GM12801 (cell line): ENCODE results near the gene OR6C74.

Source experiments
- TF ChIP-seq, protein P1 (sequence below): IDR thresholded peaks from one replicate; pipeline ENCODE4 v1.5.1; 2011; ENCODE audit warnings: control low read depth; ENCODE audit not compliant: insufficient read length; ENCODE audit errors: extremely low read depth

Gene OR6C74

DNA sequence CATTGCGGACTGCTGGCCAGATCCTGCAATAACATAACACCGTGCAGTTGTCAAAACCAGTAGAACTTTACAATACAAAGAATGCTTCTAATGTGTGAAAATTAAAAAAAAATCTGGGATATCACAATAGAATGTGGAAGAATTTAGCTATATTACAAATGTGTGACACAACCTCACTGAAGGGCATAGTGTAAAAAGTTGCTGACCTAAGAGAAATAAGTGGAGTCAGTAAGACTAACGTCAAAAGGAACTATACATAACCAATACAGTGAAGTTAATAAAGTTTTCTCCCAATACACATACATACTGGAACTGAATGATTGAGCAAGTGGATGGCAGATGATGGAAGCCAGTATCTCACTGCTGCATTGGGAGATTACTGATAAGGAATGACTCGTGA, 12.4 kb downstream of the OR6C74 start:
- TF ChIP-seq, protein P1, sequence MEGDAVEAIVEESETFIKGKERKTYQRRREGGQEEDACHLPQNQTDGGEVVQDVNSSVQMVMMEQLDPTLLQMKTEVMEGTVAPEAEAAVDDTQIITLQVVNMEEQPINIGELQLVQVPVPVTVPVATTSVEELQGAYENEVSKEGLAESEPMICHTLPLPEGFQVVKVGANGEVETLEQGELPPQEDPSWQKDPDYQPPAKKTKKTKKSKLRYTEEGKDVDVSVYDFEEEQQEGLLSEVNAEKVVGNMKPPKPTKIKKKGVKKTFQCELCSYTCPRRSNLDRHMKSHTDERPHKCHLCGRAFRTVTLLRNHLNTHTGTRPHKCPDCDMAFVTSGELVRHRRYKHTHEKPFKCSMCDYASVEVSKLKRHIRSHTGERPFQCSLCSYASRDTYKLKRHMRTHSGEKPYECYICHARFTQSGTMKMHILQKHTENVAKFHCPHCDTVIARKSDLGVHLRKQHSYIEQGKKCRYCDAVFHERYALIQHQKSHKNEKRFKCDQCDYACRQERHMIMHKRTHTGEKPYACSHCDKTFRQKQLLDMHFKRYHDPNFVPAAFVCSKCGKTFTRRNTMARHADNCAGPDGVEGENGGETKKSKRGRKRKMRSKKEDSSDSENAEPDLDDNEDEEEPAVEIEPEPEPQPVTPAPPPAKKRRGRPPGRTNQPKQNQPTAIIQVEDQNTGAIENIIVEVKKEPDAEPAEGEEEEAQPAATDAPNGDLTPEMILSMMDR, result no peak

DNA sequence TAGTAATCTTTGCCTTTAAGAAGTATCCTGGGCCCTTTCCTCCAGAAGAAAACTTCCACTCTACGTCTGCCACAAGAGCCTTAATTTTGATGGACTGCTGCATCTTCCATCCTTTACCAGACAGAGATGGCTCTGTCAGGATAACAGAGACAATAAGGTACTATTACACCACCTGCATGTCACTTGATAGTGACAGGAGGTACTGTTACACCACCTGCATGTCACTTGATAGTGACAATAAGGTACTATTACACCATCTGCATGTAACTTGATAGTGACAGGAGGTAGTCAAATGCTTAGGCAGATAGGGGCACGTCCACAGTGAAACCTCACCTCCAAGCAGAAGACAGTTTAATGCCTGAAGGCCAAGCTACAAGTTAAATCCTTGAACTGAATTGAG, 13.9 kb downstream of the OR6C74 start:
- TF ChIP-seq, protein P1, result no peak

DNA sequence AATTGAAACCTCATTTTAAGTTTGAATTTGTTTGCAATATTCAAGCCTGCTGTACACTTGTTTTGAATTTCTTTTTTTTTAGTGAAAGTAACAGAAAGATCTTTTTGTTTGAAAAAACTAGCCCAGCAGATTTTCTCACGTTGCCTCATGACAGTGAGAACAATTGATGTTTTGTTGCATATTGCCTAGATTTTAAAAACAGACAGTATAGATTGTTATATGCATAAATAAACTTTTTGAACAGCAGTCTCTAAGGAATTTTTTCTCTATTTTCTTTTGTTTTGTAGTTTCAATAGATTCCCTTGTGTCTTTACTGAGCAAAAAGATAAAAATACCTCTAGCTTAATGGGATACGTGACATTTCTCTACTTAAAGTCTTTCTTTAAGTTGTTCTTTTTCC, 36.6 kb downstream of the OR6C74 start:
- TF ChIP-seq, protein P1, result no peak

DNA sequence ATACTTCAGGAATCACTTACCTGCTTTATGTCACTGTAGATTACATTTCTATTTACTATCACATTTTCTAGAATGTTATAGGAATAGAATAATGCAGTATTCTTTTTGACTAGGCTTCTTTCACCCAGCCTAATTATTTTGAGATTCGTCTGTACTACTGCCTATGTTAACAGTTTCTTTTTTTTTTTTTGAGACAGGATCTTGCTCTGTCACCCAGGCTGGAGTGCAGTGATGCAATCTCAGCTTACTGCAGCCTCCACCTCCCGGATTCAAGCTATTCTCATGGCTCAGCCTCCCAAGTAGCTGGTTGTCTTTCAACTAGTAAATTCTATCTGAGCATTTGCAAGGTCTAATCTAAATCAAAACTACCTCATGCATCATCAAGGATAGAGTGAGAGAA, 45.6 kb downstream of the OR6C74 start:
- TF ChIP-seq, protein P1, result no peak
